Adrenal gland (tissue), 5 donors: ENCODE data around the gene GTPBP2.

ENCODE experiments used
- POLR2A ChIP-seq, 2 donors: fragments of 450-650 bp; IDR thresholded peaks; one replicate each; pipeline ENCODE4 v1.6.1; 2017; ENCODE audit warnings: antibody characterized with exemption in 2 of 2, mild to moderate bottlenecking in 2 of 2, moderate library complexity in 1 of 2
- TF ChIP-seq, protein P1 (sequence below), 6 experiments: fragments of 450-650 bp in 4 of 6; fragments of 200-600 bp in 2 of 6; sonication (generic) in 1 of 6; IDR thresholded peaks; 1 replicate in 5 of 6; 2 replicates in 1 of 6; pipeline versions ENCODE4 v1.5.1 to v1.8.0; 2016 to 2021; ENCODE audit warnings: antibody characterized with exemption in 6 of 6, mild to moderate bottlenecking in 2 of 6, moderate library complexity in 1 of 6
- donor health status: DM: no; HTN: no; CAD: no.

DNA sequence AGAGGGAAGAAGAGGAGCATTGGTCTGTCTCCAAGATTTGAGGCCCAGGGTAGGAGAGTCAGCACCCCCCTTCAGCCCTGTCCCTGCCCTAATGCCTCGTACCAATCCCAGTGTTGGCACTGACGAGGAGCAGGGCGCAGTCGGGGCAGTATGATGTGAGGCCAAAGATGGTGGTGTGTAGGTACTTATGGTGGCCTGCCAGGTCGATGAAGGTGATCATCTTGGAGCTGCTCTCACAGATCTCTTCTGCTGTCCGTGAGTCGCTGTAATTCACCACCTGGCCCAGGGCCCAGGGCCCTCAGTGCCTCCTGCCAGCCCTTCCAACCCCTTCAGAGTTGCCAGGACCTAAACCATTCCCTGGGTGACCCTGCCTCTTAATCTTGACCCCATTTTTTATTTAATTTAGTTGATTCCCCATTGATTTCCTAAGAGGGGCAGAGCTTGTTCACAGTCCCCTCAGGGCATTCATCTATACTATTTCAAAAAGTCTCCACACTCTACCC, 4.2 kb downstream of the GTPBP2 start:
- TF ChIP-seq, protein P1, sequence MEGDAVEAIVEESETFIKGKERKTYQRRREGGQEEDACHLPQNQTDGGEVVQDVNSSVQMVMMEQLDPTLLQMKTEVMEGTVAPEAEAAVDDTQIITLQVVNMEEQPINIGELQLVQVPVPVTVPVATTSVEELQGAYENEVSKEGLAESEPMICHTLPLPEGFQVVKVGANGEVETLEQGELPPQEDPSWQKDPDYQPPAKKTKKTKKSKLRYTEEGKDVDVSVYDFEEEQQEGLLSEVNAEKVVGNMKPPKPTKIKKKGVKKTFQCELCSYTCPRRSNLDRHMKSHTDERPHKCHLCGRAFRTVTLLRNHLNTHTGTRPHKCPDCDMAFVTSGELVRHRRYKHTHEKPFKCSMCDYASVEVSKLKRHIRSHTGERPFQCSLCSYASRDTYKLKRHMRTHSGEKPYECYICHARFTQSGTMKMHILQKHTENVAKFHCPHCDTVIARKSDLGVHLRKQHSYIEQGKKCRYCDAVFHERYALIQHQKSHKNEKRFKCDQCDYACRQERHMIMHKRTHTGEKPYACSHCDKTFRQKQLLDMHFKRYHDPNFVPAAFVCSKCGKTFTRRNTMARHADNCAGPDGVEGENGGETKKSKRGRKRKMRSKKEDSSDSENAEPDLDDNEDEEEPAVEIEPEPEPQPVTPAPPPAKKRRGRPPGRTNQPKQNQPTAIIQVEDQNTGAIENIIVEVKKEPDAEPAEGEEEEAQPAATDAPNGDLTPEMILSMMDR (IDR thresholded peaks at IDR 0.05) = no peak
- no peak for TF ChIP-seq POLR2A (IDR thresholded peaks at IDR 0.05)
